HL-60 (cell line): ENCODE results near the gene PTDSS2.

Source experiments
- DNase-seq, 2 experiments: peaks; one replicate each; pipeline ENCODE4 v3.0.0-alpha.2; 2010 to 2020; ENCODE audit warnings: low read depth in 1 of 2, low spot score in 1 of 2
- H3K27ac ChIP-seq: fragments of 250-450 bp; sonication (Bioruptor Pico); replicated peaks from 2 replicates; pipeline ENCODE4 v1.5.1; 2020; ENCODE audit warnings: mild to moderate bottlenecking, moderate library complexity
- H3K27me3 ChIP-seq: fragments of 250-450 bp; sonication (Bioruptor Pico); 2 replicates; pipeline ENCODE4 v1.5.1; 2021; ENCODE audit warnings: mild to moderate bottlenecking, moderate library complexity; ENCODE audit not compliant: insufficient read depth, poor library complexity, severe bottlenecking
- H3K4me3 ChIP-seq: replicated peaks from 2 replicates; pipeline ENCODE4 v1.5.1; 2011; ENCODE audit warnings: mild to moderate bottlenecking, control low read depth, low read length; ENCODE audit not compliant: insufficient read depth
- CTCF ChIP-seq: IDR thresholded peaks from one replicate; pipeline ENCODE4 v1.5.1; 2011; ENCODE audit warnings: low read length, control low read depth, inconsistent platforms; ENCODE audit not compliant: insufficient read depth
- GABPA ChIP-seq: IDR thresholded peaks from 2 replicates; pipeline ENCODE4 v1.6.1; 2012; ENCODE audit warnings: low read depth
- POLR2AphosphoS5 ChIP-seq: IDR thresholded peaks from 2 replicates; pipeline ENCODE4 v1.6.1; 2012; ENCODE audit warnings: low read depth
- SPI1 ChIP-seq: IDR thresholded peaks from 2 replicates; pipeline ENCODE4 v1.6.1; 2012; ENCODE audit warnings: low read depth, mild to moderate bottlenecking, borderline replicate concordance
- TF ChIP-seq, protein P1 (sequence below): IDR thresholded peaks from 2 replicates; pipeline ENCODE4 v1.6.1; 2012; ENCODE audit warnings: low read depth; ENCODE audit not compliant: insufficient replicate concordance

The PTDSS2 gene

DNA sequence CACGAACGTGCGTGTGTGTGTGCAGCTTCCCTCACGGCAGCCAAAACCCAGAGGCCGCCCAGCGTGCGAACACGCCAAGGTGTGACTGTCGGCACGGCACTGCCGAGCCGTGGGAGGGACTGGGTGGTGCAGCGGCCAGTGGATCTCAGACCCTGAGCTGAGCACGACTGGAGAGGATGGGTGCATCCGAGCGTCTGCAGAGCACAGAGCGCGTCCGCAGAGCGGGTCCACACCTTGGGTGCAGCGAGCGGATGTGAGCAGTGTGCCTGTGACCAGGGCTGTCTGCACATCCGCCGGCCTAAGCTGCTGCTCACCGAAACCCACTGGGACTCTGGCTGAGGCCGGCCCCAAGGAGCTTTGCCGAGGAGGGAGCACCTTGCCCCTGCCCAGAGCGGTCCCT lies 22.7 kb downstream of the PTDSS2 start:
- Histone ChIP-seq H3K27me3 (no peaks in the 10 kb centered on the region), H3K27ac (no peak overlapping the region), H3K4me3 (no peak overlapping the region)
- DNase-seq, result no peak
- TF ChIP-seq CTCF (no peak), GABPA (no peak), SPI1 (no peak), POLR2AphosphoS5 (no peak)
- TF ChIP-seq, protein P1, sequence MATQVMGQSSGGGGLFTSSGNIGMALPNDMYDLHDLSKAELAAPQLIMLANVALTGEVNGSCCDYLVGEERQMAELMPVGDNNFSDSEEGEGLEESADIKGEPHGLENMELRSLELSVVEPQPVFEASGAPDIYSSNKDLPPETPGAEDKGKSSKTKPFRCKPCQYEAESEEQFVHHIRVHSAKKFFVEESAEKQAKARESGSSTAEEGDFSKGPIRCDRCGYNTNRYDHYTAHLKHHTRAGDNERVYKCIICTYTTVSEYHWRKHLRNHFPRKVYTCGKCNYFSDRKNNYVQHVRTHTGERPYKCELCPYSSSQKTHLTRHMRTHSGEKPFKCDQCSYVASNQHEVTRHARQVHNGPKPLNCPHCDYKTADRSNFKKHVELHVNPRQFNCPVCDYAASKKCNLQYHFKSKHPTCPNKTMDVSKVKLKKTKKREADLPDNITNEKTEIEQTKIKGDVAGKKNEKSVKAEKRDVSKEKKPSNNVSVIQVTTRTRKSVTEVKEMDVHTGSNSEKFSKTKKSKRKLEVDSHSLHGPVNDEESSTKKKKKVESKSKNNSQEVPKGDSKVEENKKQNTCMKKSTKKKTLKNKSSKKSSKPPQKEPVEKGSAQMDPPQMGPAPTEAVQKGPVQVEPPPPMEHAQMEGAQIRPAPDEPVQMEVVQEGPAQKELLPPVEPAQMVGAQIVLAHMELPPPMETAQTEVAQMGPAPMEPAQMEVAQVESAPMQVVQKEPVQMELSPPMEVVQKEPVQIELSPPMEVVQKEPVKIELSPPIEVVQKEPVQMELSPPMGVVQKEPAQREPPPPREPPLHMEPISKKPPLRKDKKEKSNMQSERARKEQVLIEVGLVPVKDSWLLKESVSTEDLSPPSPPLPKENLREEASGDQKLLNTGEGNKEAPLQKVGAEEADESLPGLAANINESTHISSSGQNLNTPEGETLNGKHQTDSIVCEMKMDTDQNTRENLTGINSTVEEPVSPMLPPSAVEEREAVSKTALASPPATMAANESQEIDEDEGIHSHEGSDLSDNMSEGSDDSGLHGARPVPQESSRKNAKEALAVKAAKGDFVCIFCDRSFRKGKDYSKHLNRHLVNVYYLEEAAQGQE, result no peak

DNA sequence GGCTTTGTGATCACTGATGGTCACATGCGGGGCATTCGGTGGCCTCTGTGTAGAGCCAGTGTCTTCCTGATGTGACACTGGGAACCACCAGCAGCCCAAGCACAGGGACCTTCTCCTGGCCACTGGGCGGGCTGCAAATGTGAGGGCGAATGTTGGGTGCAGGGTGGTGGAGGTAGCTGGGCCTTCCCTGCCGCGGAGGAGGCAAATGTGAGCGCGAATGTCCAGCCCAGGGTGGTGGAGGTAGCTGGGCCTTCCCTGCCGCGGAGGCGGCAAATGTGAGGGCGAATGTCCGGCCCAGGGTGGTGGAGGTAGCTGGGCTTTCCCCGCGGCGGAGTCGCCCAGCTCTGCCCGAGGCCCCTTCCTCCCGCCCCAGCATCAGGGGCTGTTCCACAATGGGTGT lies 23.3 kb downstream of the PTDSS2 start:
- no peaks in the 10 kb centered on the region for H3K27me3 ChIP-seq
- TF ChIP-seq SPI1 (no peak), CTCF (no peak), GABPA (no peak), POLR2AphosphoS5 (no peak)
- TF ChIP-seq, protein P1, result no peak
- no peak overlapping the region for H3K4me3 ChIP-seq
- DNase-seq, result no peak
- H3K27ac ChIP-seq, result no peak overlapping the region

- no peaks in the 10 kb centered on the region for H3K27me3 ChIP-seq
- no peak overlapping the region for H3K27ac ChIP-seq
- no peak overlapping the region for H3K4me3 ChIP-seq
- DNase-seq, result no peak
- TF ChIP-seq SPI1 (no peak), POLR2AphosphoS5 (no peak), GABPA (no peak), CTCF (no peak)
- TF ChIP-seq, protein P1, result no peak
Measured at GRCh38 chr11:473962-474785, 24.1 kb downstream of the PTDSS2 start.
